Caco-2 (cell line): ENCODE measurements around the gene ZNF165. TPM values are rescaled to one million over a fixed set of nuclear protein-coding genes. Genes with fewer than 3 reads are reported as not detected.

ENCODE experiments used
- BruUV-seq: library from RNA; stranded (reverse); fragments of 400-500 nt; replicated peaks from 2 replicates; lab custom pipeline; 2021; lab: Mats Ljungman, UMichigan
- CTCF ChIA-PET: fragments of 300-600 bp; sonication (Branson Sonifier 250); formaldehyde crosslinking; loops from one replicate; lab custom pipeline; 2022; ENCODE audit warnings: antibody characterized with exemption; lab: Charles Lee
- POLR2A ChIA-PET: fragments of 300-600 bp; sonication (Branson Sonifier 250); formaldehyde crosslinking; loops from one replicate; lab custom pipeline; 2022; ENCODE audit warnings: antibody characterized with exemption; lab: Charles Lee
- DNase-seq, 2 experiments: peaks; one replicate each; pipeline versions ENCODE4 v3.0.0 to v3.0.0-alpha.2; 2020 to 2022
- H3K27me3 ChIP-seq: replicated peaks from 2 replicates; pipeline ENCODE4 v1.6.0; 2011; ENCODE audit warnings: low read length; ENCODE audit not compliant: control insufficient read depth, insufficient read depth
- H3K36me3 ChIP-seq: 2 replicates; pipeline ENCODE4 v1.5.1; 2011; ENCODE audit warnings: low read length; ENCODE audit not compliant: control insufficient read depth, insufficient read depth
- H3K4me1 ChIP-seq: fragments of 250-450 bp; sonication (Bioruptor Pico); 2 replicates; pipeline ENCODE4 v1.5.1; 2020; ENCODE audit warnings: mild to moderate bottlenecking
- H3K4me3 ChIP-seq: 2 replicates; pipeline ENCODE4 v1.5.1; 2011; ENCODE audit warnings: low read depth, mild to moderate bottlenecking, control low read depth, low read length
- H3K9me3 ChIP-seq: fragments of 250-450 bp; sonication (Bioruptor Pico); 2 replicates; pipeline ENCODE4 v1.5.1; 2020; ENCODE audit warnings: mild to moderate bottlenecking, moderate library complexity
- H3K27ac Mint-ChIP-seq: one replicate; pipeline ENCODE4 v1.8.0; 2022; ENCODE audit warnings: mixed read lengths; ENCODE audit not compliant: unreplicated experiment
- H3K27me3 Mint-ChIP-seq: one replicate; pipeline ENCODE4 v1.8.0; 2022; ENCODE audit warnings: mixed read lengths; ENCODE audit not compliant: insufficient read depth, unreplicated experiment
- H3K36me3 Mint-ChIP-seq: one replicate; pipeline ENCODE4 v1.8.0; 2022; ENCODE audit warnings: mild to moderate bottlenecking, mixed read lengths; ENCODE audit not compliant: insufficient read depth, unreplicated experiment
- H3K4me1 Mint-ChIP-seq: one replicate; pipeline ENCODE4 v1.8.0; 2022; ENCODE audit warnings: low read depth, mixed read lengths; ENCODE audit not compliant: unreplicated experiment
- H3K4me3 Mint-ChIP-seq: one replicate; pipeline ENCODE4 v1.8.0; 2022; ENCODE audit warnings: mild to moderate bottlenecking, moderate library complexity, mixed read lengths; ENCODE audit not compliant: unreplicated experiment
- H3K9me3 Mint-ChIP-seq: one replicate; pipeline ENCODE4 v1.8.0; 2022; ENCODE audit warnings: mixed read lengths; ENCODE audit not compliant: unreplicated experiment
- intact Hi-C: fragments of 100-400 bp; cut with micrococcal nuclease; formaldehyde crosslinking; loops from one replicate; pipeline ENCODE4 v1.10.0; 2022; ENCODE audit not compliant: unreplicated experiment
- total RNA-seq: library from RNA; stranded (reverse); gene quantifications from 2 replicates; pipeline ENCODE4 v1.2.3, GENCODE V29; 2022
- TF ChIP-seq, protein P1 (sequence below), 2 experiments: fragments of 200-600 bp in 1 of 2; IDR thresholded peaks; 1 replicate in 1 of 2; 2 replicates in 1 of 2; pipeline versions ENCODE4 v1.5.1 to v1.8.0; 2011 to 2022; ENCODE audit warnings: antibody characterized with exemption in 1 of 2, control low read depth in 1 of 2, inconsistent platforms in 1 of 2, low read depth in 1 of 2, low read length in 1 of 2, mild to moderate bottlenecking in 1 of 2, moderate library complexity in 1 of 2; ENCODE audit not compliant: insufficient read depth in 1 of 2, severe bottlenecking in 1 of 2, unreplicated experiment in 1 of 2

ZNF165 gene
- total RNA-seq, 1 experiment from 2014 or later = 9.2 TPM

DNA sequence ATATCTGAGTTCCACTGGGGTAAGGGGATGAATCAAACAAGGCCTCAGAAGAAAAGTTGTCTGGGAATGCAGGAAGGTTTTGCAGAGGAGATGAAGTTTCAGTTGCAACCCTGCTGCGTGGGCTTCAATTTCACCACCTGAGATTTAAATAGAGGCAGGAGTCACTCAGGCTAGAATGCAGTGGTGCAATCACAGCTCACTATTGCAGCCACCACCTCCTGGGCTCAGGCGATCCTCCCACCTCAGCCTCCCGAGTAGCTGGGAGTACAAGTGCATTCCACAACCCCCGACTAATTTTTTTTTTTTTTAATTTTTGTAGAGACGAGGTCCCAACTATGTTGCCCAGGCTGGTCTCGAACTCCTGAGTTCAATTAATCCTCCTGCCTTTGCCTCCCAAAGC lies 1.5 kb upstream of the ZNF165 start:
- Mint-ChIP-seq H3K4me3 (no peak overlapping the region), H3K4me1 (peaks cover 16% of the 10 kb centered on the region), H3K27me3 (no peaks in the 10 kb centered on the region), H3K9me3 (peaks cover 17% of the 10 kb centered on the region), H3K36me3 (peaks cover 34% of the 10 kb centered on the region), H3K27ac (no peak overlapping the region)
- DNase-seq = no peak
- no peak overlapping the region for H3K4me3 ChIP-seq
- TF ChIP-seq, protein P1, sequence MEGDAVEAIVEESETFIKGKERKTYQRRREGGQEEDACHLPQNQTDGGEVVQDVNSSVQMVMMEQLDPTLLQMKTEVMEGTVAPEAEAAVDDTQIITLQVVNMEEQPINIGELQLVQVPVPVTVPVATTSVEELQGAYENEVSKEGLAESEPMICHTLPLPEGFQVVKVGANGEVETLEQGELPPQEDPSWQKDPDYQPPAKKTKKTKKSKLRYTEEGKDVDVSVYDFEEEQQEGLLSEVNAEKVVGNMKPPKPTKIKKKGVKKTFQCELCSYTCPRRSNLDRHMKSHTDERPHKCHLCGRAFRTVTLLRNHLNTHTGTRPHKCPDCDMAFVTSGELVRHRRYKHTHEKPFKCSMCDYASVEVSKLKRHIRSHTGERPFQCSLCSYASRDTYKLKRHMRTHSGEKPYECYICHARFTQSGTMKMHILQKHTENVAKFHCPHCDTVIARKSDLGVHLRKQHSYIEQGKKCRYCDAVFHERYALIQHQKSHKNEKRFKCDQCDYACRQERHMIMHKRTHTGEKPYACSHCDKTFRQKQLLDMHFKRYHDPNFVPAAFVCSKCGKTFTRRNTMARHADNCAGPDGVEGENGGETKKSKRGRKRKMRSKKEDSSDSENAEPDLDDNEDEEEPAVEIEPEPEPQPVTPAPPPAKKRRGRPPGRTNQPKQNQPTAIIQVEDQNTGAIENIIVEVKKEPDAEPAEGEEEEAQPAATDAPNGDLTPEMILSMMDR (IDR thresholded peaks at IDR 0.05; ENCODE audit: insufficient read depth in 1 of 2, low read depth in 1 of 2, low read length in 1 of 2, severe bottlenecking in 1 of 2, unreplicated experiment in 1 of 2) = no peak
- intact Hi-C loops = no loop called here
- BruUV-seq = no TSS peak
- POLR2A ChIA-PET = no interaction called here
- CTCF ChIA-PET = no interaction called here
- H3K4me1 ChIP-seq = peaks cover 3% of the 10 kb centered on the region; the same call in 1 of the 2 replicates
- H3K27me3 ChIP-seq = no peaks in the 10 kb centered on the region
- H3K9me3 ChIP-seq = no peaks in the 10 kb centered on the region
- no peaks in the 10 kb centered on the region for H3K36me3 ChIP-seq

DNA sequence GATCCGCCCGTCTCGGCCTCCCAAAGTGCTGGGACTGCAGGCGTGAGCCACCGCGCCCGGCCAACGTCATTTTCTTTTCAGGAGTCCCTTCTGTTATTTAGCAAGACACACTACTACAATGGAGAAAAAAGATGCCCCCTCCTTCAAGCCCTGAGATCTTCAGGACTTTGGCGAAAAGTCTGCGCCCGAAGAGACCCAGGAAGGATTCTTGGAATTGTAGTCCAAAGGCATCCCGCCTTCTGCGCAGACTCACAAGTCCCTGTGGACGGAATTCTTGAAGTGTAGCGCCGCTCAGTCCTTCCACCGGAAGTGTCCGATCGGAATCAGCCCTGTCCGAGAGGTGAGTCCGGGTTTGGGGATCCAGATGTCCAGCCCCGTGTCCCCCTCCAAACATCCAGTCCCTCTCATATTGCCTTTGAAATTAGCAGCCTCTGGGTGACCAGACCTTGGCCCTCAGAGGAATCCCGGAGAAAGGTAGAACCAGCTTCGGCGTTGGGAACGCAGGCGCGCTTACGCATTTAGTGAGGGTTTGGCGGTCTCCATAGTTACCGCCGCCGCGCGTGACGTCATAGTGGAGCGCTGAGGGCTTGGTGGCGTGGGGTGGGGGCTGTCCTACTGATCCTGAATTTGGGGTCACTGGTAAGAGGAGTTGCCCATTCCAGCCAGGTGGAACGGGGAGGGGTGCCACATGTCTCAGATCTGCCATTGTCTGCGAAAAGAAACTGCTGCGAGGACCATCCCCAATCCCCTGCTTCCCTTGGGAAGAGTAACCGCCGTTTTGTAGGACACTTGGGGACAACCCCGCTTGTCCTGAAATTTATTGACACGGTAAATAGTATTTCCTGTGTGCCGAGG lies 490 bp downstream of the ZNF165 start:
- Mint-ChIP-seq H3K4me1 (peaks cover 16% of the 10 kb centered on the region), H3K27me3 (no peaks in the 10 kb centered on the region), H3K27ac (peak overlapping the region; percentile 92), H3K36me3 (peaks cover 44% of the 10 kb centered on the region), H3K4me3 (peak overlapping the region; percentile 74), H3K9me3 (peaks cover 18% of the 10 kb centered on the region)
- Histone ChIP-seq H3K36me3 (peaks cover 3% of the 10 kb centered on the region), H3K4me1 (peaks cover 3% of the 10 kb centered on the region; the same call in 1 of the 2 replicates), H3K4me3 (peak overlapping the region; percentile 58), H3K9me3 (no peaks in the 10 kb centered on the region), H3K27me3 (no peaks in the 10 kb centered on the region)
- DNase-seq = peak; percentile 92 to 93
- TF ChIP-seq, protein P1 (IDR thresholded peaks at IDR 0.05; ENCODE audit: insufficient read depth in 1 of 2, low read depth in 1 of 2, low read length in 1 of 2, severe bottlenecking in 1 of 2, unreplicated experiment in 1 of 2) = no peak
- CTCF ChIA-PET = interaction anchor here (0.6 kb wide), 1 partner anchor 782 kb away, joined by 5 read pairs; no protein-coding TSS in a partner anchor
- intact Hi-C loops = loop anchor here (1.0 to 2.0 kb wide), 2 partner anchors 55 to 178 kb away; no protein-coding TSS in a partner anchor
- POLR2A ChIA-PET = no interaction called here
- BruUV-seq = no TSS peak

DNA sequence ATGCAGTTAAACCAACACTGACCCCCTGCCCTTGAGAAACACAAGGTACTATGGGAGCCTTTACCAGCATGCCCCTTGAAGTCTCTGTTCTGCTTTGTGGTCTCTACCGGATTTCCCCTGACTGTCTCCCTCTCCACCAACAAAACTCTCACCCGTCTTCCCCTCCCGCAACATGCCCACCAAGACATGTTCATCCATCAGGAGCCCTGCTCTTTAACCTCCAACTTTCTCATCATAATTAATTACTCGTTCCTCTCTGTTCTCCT lies 1.1 kb downstream of the ZNF165 start:
- Mint-ChIP-seq H3K9me3 (peaks cover 18% of the 10 kb centered on the region), H3K4me1 (peaks cover 16% of the 10 kb centered on the region), H3K27me3 (no peaks in the 10 kb centered on the region), H3K27ac (peak overlapping the region; percentile 92), H3K36me3 (peaks cover 49% of the 10 kb centered on the region), H3K4me3 (peak overlapping the region; percentile 74)
- Histone ChIP-seq H3K36me3 (peaks cover 3% of the 10 kb centered on the region), H3K4me3 (peak overlapping the region; percentile 58), H3K4me1 (peaks cover 3% of the 10 kb centered on the region; the same call in 1 of the 2 replicates), H3K27me3 (no peaks in the 10 kb centered on the region), H3K9me3 (no peaks in the 10 kb centered on the region)
- BruUV-seq = no TSS peak
- DNase-seq = no peak
- ChIA-PET CTCF (no interaction called here), POLR2A (no interaction called here)
- intact Hi-C loops = loop anchor here (2.0 kb wide), 1 partner anchor 179 kb away; no protein-coding TSS in a partner anchor
- TF ChIP-seq, protein P1 (IDR thresholded peaks at IDR 0.05; ENCODE audit: insufficient read depth in 1 of 2, low read depth in 1 of 2, low read length in 1 of 2, severe bottlenecking in 1 of 2, unreplicated experiment in 1 of 2) = no peak
